GM12891 (cell line): Measurements from ENCODE around the gene HPCAL4.

Source experiments
- POLR2A ChIP-seq: IDR thresholded peaks from 2 replicates; pipeline ENCODE4 v1.6.1; 2011; ENCODE audit warnings: low read depth, low read length, control low read depth
- POLR2AphosphoS5 ChIP-seq: IDR thresholded peaks from 2 replicates; pipeline ENCODE4 v1.6.1; 2011; ENCODE audit warnings: low read depth, low read length, control low read depth

DNA sequence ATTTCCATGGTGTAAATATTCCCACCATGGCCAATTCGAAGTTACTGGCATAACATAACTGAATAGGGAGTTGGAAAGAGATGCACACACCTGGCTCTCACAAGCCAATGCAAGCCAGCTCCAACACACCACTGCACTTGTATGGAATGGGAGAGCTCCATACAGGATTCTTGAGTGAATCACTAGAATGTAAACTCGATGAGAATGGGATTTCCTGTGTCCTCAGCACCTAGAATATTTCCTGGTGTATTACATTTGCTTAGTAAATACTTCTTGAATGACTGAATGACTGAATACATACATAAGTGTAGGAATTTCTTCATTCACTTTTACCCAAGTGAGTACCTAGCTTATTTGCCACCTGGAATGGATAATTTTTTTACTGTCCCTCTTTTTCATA is 31.3 kb upstream of the HPCAL4 start:
- TF ChIP-seq POLR2A (no peak), POLR2AphosphoS5 (no peak)
